HG02884 (cell line): ENCODE results near the gene MTA1.

Experiments
- ATAC-seq: cut with Tn5 transposase; IDR thresholded peaks from one replicate; pipeline ENCODE4 v1.9.1; 2021; ENCODE audit warnings: mild to moderate bottlenecking, moderate library complexity; ENCODE audit not compliant: unreplicated experiment

Gene MTA1

DNA sequence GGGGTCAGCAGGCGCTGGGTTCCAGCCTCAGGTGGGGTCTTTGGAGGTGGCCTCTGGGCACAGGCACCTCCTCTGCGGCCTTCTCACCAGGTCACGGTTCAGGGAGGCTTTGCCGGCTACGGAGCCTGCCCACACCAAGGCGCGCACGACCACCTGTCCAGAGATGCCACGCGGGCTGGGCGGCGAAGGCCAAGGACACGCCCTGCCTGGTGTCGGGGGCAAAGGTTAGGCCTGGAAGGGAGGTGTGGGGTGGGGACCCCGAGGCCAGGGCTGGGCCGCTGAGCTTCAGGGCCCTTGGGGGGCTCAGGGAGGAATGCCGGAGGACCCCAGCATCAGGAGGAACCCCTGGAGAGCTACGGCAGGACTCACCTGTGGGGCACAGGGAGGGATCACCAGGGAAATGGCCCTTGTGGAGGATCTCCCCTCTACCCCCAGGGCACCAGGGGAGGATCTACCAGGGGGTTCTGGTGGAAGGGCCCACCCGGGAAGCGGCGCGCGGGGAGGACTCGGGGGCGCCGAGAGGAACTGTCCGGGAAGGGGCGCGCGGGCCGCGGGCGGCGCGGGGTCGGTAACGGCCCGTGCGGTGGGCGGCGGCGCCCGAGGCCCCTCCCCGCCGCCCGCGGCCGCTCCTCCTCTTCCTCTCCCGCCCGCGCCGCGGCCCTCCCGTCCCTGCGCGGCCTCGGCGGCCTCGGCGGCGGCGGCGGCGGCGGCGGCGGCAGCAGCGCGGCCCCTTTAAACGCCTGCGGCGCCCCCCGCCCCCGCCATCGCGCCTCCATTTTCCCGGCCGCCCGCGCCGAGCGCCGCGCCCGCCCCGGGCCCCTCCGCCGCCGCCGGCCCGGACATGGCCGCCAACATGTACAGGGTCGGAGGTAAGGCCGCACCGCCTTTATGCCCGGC lies at the start of gene MTA1:
TSS of gene MTA1 (plus strand) at position 633 of the 897 bp plus-strand sequence. CDS start at position 842, 209 bp downstream.
- ATAC-seq, result no peak

DNA sequence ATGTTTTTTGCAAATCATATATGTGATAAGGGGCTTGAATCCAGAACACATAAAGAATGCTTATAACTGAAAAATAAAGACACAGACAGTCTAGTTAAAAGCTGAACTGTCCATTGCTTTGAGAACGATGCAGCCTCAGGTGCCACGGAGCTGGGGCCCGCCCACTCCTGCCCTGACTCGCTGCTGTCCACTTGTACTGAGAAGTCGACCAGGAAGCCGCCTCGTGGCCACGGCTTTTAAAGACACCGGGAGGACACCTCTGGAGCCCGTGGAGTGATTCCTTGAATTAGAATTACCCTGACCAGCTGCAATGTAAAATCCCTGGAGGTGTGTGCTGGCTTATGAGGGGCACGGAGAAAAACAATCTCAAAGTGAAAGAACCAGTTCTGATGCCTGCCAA lies 45.2 kb upstream of the MTA1 start:
- no peak for ATAC-seq

DNA sequence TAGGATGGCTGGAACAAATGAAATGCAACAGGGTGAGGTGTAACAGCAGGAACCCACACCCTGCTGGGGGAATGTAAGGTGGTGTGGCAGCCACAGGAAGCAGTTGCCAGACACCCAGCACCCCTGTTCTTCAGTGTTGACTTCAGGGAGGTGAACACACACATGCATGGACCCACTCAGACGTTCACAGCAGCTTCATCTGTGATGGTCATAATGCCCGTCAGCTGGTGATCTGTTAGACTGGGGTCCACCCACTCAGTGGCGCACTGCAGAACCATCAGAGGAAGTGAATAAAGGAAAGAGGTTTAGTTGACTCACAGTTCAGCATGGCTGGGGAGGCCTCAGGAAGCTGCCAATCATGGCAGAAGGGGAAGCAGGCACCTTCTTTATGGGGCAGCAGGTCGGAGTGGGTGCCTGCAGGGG lies 44.0 kb upstream of the MTA1 start:
- no peak for ATAC-seq

DNA sequence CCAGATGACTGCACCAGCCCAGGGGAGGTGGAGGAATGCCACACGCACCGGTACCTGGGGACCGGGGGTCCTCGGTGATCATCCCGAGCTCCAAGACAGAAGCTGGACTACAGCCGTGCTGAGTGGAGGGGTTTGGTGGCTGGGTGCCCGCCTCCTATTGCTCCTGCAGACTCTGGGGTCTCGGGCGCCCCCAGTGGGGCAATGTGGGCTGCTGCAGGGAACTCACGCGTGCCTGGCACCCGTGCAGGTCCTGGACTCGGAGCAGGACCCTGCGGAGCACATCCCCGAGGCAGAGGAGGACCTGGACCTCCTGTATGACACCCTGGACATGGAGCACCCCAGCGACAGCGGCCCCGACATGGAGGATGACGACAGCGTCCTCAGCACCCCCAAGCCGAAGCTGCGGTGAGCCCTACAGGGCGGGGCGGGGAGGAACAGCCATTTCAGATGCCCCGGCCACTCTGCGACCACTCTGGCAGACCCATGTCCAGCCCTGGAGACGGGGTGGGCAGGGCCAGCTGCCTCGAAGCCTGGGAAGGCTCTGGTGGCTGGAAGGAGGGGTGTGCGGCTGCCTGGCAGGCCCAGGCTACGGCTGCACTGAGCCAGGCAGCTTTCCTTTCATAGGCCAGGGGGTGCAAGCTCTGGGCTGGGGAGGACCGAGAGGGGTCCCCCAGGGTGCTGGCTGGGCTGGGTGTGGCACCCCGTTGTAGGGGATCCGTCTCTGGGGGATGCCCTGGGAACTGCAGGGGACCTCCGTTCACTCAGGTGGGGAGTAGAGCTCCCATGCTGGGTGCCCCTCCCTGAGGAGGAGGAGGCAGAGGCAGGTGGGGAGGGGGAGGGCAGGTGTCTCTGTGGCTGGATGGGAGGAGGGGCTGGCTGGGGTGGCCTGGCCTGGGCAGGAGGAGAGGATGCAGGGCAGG lies 42.8 kb upstream of the MTA1 start:
- no peak for ATAC-seq

DNA sequence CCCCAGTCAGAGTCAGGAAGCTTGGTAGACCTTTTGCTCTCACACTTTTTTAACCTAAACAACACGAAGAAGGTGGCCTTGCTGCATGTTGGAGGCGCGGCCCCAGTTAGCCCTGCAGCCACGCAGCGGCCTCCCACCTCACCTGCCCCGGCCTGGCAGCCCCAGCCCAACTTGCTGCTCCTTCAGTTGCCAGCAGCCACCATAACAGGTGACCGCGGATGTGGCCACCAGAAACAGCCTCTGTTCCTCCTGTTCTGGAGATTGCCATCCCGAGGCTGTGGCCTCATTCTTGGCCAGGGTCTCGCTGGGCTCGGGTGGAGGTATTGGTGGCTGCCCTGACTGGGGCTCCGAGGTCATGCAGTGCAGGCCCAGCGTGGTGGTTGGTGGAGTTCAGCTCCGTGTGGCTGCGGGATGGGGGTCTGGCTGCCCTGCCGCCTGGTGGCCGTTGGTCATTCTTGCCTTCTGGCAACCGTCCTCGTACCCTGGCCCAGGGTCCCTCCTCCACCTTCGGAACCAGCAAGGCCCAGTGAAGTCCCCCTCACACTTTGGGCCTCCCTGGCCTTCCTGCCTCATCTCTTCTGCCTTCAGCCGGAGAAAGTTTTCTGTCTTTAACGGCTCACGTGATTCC lies 42.0 kb upstream of the MTA1 start:
- ATAC-seq, result no peak

DNA sequence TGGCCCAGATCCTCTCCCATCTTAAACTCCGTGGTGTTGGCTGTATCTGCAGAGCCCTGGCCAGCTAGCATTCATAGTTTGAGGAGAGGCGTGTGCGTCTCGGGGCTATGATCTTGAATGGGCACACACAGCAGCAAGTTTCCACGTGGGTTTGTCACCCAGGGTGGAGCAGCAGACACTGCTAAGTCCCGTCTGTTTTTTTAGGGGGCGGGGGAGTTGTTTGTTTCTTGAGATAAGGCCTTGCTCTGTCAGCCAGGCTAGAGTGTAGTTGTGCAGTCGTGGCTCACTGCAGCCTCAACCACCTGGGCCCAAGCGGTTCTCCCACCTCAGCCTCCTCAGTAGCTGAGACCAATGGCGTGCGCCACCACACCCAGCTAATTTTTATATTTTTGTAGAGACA lies 41.4 kb upstream of the MTA1 start:
- ATAC-seq, result no peak

DNA sequence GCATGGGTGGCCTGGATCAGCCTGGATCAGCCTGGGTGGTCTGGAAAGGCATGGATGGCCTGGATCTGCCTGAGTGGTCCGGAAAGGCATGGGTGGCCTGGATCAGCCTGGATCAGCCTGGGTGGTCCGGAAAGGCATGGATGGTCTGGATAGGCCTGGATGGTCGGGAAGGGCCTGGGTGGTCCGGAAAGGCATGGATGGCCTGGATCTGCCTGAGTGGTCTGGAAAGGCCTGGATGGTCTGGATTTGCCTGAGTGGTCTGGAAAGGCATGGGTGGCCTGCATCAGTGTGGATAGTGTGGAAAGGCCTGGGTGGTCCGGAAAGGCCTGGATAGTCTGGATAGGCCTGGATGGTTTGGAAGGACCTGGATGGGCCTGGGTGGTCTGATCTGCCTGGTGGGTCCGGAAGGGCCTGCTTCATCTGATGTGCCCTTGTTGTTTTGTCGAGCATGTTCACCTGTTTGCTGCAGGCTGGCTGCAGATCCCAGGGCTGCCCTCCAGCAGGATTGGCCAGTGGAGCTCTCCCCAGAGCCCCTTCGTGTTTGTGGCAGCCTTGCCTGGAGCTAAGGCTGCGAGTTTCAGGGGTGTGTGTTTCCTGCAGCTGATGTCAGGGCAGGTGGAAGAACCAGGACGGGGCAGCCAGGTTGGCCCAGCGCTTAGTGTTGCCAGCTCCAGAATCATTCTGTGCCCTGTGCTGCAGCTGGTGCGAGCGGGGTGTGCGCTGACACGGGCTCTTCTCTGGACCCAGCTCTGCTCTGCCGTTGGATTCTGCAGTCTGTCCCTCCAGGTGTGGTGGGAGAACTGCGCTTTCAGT lies 40.5 kb upstream of the MTA1 start:
- no peak for ATAC-seq

DNA sequence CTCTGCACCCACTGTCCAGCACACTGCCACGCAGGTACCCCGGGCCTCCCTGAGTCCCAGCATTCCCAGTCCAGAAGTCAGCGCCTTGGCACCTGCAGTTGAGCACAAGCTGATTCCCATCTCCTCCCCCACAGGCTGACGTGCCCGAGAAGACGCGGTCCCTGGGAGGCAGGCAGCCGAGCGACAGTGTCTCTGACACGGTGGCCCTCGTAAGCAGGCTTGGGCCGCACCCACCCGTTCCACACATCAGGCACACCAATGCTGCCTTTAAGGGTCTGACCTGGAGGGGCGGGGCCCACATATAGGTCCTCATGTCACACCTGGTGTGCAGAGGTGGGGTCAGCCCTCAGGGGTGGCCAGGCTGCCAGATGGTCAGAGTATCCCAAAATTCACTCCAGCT lies 39.7 kb upstream of the MTA1 start:
- no peak for ATAC-seq

DNA sequence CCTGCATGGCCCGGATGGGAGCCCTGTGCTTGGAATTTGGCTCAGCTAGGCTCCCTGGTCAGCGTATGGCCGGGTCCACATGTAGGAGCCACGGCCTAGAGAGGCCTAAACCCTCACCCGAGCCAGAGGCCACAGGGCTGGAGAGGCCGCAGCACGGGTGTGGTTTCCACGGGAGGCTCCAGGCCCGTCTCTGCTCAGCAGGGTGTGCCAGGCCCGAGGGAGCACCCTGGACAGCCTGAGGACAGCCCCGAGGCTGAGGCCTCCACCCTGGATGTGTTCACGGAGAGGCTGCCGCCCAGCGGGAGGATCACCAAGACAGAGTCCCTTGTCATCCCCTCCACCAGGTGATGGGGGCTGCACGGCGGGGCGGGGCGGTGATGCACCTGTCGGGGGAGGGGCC lies 38.9 kb upstream of the MTA1 start:
- no peak for ATAC-seq

DNA sequence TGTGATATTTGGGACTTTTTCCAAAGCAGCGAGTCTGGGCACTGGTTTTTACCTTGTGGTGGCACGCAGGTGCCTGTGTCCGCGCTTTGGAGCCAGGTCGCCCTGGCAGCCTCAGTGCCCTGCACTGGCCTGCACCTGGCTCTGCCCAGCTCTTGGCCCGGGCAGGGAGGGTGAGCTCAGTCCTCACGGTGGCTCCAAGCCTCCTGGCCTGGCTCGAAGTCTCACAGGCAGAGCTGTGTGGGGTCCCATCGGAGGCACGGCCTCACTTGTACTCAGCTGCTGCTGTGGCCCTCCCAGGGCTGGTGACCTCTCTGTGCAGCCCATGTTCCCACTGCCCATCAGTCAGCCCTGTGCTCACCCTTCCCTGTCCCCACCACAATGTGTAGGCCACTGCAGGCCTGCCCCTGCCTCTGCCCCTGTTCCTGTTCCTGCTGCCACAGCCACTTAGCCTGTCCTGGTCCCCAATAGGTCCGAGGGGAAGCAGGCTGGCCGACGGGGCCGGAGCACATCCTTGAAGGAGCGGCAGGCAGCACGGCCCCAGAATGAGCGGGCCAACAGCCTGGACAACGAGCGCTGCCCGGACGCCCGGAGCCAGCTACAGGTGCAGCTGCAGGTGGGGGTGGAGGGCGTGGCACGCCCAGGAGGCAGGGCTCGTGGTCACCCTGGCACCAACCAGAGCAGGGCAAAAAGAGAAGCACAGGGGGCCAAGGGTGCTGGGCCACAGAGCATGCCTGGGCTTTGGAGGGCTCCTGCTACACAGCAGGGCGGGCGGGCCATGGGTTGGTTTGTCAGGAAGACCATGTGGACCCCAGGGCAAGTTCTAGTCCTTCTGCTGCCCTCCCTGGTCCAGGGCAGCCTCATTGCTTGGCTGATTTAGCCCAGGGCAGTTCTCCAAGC lies 37.9 kb upstream of the MTA1 start:
- no peak for ATAC-seq

DNA sequence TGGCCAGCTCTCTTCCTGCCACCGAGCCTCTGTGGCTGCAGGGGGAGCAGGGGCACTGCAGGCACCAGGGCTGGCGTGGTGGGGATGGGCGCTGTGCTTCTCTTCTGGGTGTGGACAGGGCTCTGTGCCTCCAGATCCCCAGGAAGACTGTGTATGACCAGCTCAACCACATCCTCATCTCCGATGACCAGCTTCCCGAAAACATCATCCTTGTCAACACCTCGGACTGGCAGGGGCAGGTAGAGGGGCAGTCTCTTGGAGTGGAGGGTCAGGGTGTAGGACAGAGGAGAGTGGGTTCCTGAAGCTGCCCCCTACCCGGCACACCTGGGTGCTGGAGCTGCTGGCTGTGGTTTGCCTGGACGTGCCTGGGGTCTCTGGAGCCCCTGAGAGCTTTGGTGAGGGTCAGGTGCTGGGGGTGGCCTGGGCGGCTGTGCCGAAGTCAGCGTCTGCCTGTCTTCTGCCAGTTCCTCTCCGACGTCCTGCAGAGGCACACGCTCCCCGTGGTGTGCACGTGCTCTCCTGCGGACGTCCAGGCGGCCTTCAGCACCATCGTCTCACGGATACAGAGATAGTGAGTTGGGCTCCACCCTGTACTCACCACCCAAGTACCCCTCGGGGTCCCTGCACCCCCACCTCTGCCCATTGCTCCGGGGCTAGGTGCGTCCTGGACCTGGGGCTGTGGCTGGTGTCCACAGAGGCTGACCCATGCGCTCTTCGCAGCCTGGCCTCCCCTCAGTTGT lies 37.1 kb upstream of the MTA1 start:
- ATAC-seq, result no peak

DNA sequence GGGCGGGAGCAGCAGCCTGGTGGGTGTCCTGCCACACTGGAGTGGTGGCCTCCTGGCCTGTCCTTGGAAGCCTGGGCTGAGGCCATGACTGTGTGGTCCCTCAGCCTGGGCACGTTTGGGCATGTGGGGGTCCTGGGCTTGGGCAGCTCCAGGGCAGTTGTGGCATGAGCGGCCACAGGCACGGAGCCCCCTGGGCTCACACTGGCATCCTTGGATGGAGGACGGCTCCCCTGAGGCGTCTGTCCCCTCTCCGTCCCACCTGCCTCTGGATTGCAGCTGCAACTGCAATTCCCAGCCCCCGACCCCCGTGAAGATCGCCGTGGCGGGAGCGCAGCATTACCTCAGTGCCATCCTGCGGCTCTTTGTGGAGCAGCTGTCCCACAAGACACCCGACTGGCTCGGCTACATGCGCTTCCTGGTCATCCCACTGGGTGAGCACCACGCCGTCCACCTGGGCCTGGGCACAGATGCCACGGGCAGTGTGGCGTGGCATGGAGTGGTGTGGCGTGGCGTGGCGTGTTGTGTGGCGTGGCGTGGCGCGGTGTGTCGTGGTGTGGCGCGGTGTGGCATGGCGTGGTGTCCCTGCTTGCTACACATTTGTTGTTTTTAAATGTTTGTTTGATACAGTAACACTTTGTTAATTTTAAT lies 36.4 kb upstream of the MTA1 start:
- no peak for ATAC-seq

DNA sequence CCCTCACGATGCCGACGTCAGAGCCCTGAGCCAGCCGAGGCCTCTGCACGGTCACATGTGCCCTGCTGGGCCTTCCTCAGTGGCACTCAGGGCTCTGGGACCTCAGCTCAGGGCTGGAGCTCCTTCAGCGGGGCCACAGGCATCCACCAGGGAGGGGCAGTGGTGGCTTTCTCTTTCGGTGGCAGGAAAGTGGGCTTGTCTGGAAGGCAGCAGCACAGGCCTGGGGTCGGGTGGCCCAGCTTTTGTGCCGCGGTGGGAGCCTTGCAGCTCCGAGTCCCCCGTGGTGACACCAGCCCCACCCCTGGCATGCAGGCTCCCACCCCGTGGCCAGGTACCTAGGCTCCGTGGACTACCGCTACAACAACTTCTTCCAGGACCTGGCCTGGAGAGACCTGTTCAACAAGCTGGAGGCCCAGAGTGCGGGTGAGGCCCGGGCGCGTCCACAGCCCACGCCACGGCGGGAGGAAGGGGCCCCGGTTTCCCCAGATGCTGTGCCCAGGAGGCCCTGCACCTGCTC lies 35.5 kb upstream of the MTA1 start:
- ATAC-seq, result no peak

DNA sequence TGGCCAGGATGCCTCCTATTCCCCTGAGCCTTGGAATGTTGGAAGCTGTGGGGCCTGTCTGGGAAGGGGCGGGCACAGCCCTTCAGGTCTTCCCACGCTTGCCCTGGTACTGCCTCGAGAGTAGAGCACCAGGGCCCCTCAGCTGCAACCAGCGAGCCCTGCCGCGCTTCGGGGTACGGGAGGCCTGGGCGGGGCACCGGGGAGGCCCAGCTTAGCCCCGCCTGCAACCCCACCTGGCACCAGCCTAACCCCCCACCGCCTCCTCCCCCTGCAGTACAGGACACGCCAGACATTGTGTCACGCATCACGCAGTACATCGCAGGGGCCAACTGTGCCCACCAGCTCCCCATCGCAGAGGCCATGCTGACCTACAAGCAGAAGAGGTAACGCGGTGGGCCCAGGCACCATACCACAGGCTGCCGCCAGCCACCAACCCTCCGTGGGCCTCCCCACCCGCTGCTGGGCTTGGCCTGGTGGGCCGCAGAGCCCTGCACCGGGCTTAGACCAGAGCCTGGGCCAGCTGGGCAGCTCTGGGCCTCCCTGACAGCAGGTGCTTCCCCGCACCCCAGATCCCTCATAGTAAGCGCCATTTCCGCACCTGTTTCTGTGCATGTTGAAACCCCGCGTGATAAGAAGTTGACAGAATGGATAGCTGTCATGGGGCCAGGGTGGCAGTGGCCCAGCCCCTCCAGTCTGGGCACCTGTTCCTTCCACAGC lies 34.9 kb upstream of the MTA1 start:
- no peak for ATAC-seq

DNA sequence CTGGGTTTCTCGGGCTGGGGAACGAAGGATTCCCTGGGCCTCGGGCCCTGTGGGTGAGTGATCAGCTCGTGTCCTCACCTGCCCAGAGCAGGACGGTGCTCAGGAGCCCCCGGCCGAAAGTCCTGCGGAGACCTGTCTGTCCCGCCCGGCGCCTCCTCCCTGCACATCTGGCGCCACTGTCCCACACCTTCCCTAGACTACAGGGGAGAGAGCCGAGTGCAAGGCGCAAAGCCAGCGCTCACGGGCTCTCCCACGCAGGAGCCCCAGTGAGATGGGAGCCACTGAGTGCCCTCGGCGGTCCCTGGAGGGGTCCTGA lies 34.3 kb upstream of the MTA1 start:
- no peak for ATAC-seq

DNA sequence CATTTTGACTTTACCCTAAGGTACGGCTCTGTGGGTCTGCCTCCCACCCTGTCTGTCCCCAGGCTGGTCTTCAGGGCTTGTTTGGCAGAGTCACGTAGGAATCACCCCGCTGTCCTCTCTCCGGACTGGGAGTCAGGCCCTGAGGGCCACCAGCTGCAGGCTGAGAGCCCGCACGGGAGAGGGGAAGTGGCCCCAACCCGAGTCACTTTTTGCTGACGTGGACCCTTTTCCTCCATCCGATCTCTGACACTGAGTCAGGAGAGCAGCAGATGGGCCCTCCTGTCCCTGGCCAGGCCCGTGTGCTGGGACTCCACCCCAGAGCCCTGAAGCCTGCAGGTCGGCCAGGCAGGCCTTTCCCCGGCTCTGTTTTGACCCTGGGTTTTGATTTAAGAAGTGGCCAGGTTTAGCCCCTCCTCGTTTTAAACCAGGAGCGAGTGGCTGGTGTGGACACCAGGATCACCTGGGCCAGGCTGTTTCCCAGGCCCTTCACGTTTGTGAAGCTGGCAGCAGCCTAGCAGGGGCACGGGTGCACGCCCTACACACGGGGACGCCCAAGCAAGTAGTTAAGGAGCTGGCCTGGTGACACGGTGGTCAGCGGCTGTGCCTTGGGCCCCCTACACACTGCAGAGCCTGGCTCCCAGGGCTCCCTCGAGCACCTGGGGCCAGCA lies 33.8 kb upstream of the MTA1 start:
- no peak for ATAC-seq
